ENCODE data around the gene SRPK3. TPM values are rescaled to one million over a fixed set of nuclear protein-coding genes. Genes with fewer than 3 reads are reported as not detected.

The SRPK3 gene
- polyA plus RNA-seq, 2 of the 4 experiments (the other 2 are of a cell fraction) = 0.03 TPM; not detected in 1

DNA sequence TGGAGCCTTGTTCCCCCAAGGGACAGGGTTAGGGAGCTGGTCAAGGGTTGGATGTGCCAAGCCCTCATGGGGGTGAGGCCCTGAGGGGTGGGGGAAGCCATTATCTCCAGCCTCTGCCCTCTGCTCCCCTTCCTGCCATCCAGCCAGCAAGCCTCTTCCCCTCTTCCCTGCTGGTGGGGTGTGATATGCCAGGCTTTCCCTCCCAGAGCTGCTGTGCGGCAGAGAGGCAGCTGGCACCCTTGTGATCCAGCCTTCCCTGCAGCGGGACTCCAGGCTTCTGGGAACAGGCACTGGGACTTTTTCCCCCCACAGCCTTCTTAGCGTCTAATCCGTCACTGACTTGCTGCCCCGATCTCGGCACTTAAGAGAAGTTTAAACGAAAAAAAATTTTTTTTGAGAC lies 19.9 kb downstream of the SRPK3 start (continued):
- TF ChIP-seq, protein P1, sequence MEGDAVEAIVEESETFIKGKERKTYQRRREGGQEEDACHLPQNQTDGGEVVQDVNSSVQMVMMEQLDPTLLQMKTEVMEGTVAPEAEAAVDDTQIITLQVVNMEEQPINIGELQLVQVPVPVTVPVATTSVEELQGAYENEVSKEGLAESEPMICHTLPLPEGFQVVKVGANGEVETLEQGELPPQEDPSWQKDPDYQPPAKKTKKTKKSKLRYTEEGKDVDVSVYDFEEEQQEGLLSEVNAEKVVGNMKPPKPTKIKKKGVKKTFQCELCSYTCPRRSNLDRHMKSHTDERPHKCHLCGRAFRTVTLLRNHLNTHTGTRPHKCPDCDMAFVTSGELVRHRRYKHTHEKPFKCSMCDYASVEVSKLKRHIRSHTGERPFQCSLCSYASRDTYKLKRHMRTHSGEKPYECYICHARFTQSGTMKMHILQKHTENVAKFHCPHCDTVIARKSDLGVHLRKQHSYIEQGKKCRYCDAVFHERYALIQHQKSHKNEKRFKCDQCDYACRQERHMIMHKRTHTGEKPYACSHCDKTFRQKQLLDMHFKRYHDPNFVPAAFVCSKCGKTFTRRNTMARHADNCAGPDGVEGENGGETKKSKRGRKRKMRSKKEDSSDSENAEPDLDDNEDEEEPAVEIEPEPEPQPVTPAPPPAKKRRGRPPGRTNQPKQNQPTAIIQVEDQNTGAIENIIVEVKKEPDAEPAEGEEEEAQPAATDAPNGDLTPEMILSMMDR (IDR thresholded peaks at IDR 0.05) = no peak

DNA sequence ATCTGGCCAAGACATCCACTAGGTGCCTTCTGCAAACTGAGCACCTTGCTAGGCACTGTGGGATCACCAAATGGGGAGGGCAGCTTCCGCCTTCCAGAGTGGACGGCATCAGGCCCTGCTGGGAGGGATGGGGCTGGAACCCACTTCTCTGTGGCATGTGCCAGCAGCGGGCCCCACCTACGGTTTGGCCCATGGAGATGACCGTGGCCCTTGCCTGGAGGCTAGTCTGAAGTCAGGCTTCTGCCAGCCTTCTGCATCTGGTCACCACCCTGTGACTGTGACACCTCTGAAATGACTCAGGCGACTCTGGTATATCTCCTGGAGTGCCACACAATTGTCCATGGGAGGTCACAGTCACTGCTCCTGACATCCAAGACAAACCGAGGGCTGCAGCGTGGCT lies 20.8 kb downstream of the SRPK3 start:
- H3K4me2 ChIP-seq = no peak overlapping the region
- TF ChIP-seq KDM1A (IDR thresholded peaks at IDR 0.05; ENCODE audit: low read depth) = no peak
- TF ChIP-seq, protein P2, sequence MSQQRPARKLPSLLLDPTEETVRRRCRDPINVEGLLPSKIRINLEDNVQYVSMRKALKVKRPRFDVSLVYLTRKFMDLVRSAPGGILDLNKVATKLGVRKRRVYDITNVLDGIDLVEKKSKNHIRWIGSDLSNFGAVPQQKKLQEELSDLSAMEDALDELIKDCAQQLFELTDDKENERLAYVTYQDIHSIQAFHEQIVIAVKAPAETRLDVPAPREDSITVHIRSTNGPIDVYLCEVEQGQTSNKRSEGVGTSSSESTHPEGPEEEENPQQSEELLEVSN (IDR thresholded peaks at IDR 0.05; ENCODE audit: borderline replicate concordance, low read depth) = no peak
- no peak for TF ChIP-seq NFE2L2 (conservative IDR thresholded peaks at IDR 0.05; ENCODE audit: low read length)
- TF ChIP-seq NPAS2 (CRISPR knock-in tag; IDR thresholded peaks at IDR 0.05; ENCODE audit: borderline replicate concordance) = no peak
- no peak for TF ChIP-seq RCOR1 (IDR thresholded peaks at IDR 0.05; ENCODE audit: low read depth, low read length)
- no peak for TF ChIP-seq HEYL (CRISPR knock-in tag; IDR thresholded peaks at IDR 0.05)
- no peak for TF ChIP-seq FOSB (CRISPR knock-in tag; IDR thresholded peaks at IDR 0.05)
- TF ChIP-seq, protein P3, sequence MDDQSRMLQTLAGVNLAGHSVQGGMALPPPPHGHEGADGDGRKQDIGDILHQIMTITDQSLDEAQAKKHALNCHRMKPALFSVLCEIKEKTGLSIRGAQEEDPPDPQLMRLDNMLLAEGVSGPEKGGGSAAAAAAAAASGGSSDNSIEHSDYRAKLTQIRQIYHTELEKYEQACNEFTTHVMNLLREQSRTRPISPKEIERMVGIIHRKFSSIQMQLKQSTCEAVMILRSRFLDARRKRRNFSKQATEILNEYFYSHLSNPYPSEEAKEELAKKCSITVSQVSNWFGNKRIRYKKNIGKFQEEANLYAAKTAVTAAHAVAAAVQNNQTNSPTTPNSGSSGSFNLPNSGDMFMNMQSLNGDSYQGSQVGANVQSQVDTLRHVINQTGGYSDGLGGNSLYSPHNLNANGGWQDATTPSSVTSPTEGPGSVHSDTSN (IDR thresholded peaks at IDR 0.05) = no peak
- no peak for TF ChIP-seq JUNB (IDR thresholded peaks at IDR 0.05)
- TF ChIP-seq CBX8 (IDR thresholded peaks at IDR 0.05) = no peak
- TF ChIP-seq ZSCAN20 (CRISPR knock-in tag; IDR thresholded peaks at IDR 0.05) = no peak
- no peak for TF ChIP-seq RAD21 (conservative IDR thresholded peaks at IDR 0.05 in 1 of 2, IDR thresholded peaks at IDR 0.05 in 1 of 2)
- H3K4me1 ChIP-seq = no peaks in the 10 kb centered on the region
- DNase-seq (ENCODE audit: low read depth in 1 of 2, low spot score in 1 of 2) = no peak
- H3K27ac ChIP-seq = no peak overlapping the region
- CTCF ChIA-PET = no interaction called here
- ATAC-seq = peak; percentile 22 to 36; a peak in 4 of 6 replicates
- POLR2A ChIA-PET = no interaction called here
- no peak for FAIRE-seq
- H3K9me3 ChIP-seq = no peaks in the 10 kb centered on the region
- no peak overlapping the region for H3K4me3 ChIP-seq
- WGBS (ENCODE audit: missing lambda C conversion rate) = 72% methylated on average over 4 of the region's 8 CpGs

DNA sequence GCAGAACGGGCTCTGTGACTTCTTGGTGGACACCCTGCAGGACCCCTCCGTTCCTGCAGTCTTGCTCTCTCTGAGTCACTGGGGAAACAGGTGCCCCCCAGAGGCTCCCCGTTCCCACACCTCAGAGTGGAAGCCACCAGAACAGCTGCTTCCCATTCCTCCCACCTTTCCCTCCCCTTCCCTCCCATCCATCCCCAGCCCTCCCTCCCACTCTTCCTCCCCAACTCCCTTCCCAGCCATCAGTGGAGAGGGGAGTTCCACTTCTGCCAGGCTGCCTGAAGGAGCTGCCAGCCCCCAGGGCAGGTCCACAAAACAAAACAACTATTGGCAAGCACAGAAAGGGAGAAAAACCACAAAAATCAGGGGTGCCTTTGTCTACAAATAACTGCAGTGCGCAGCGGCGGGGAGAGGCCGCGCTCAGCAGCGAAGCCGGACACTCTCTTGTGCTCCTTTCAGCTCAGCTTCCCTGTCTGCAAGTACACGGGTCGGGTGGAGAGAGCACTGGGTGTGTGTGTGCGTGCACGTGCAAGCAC lies 21.7 kb downstream of the SRPK3 start:
- no peaks in the 10 kb centered on the region for H3K9me3 ChIP-seq
- no peak for FAIRE-seq
- peak in 1 of 2 experiments; percentile 5; a peak in 3 of 6 replicates for ATAC-seq
- 74% methylated on average over 13 of the region's 14 CpGs for WGBS (ENCODE audit: missing lambda C conversion rate)
- ChIA-PET POLR2A (interaction anchor here (2.1 kb wide), 1 partner anchor 8 kb away, joined by 7 read pairs; the partner anchor contains the start of genes IDH3G and SSR4), CTCF (interaction anchor here (1.4 kb wide), 1 partner anchor 108 kb away, joined by 4 read pairs; no protein-coding TSS in a partner anchor)
- H3K4me1 ChIP-seq = no peaks in the 10 kb centered on the region
- no peak for DNase-seq (ENCODE audit: low read depth in 1 of 2, low spot score in 1 of 2)
- H3K4me2 ChIP-seq = no peak overlapping the region
- no peak overlapping the region for H3K27ac ChIP-seq
- no peak overlapping the region for H3K4me3 ChIP-seq
- TF ChIP-seq JUN (IDR thresholded peaks at IDR 0.05) = no peak
- no peak for TF ChIP-seq NR3C1 (IDR thresholded peaks at IDR 0.05)
- TF ChIP-seq RAD21 (conservative IDR thresholded peaks at IDR 0.05 in 1 of 2, IDR thresholded peaks at IDR 0.05 in 1 of 2) = no peak
- TF ChIP-seq, protein P1 (IDR thresholded peaks at IDR 0.05) = no peak
- no peak for TF ChIP-seq ZFP36 (IDR thresholded peaks at IDR 0.05; ENCODE audit: borderline replicate concordance, partially characterized antibody)
- no peak for TF ChIP-seq KDM1A (IDR thresholded peaks at IDR 0.05; ENCODE audit: low read depth)
- TF ChIP-seq, protein P4, sequence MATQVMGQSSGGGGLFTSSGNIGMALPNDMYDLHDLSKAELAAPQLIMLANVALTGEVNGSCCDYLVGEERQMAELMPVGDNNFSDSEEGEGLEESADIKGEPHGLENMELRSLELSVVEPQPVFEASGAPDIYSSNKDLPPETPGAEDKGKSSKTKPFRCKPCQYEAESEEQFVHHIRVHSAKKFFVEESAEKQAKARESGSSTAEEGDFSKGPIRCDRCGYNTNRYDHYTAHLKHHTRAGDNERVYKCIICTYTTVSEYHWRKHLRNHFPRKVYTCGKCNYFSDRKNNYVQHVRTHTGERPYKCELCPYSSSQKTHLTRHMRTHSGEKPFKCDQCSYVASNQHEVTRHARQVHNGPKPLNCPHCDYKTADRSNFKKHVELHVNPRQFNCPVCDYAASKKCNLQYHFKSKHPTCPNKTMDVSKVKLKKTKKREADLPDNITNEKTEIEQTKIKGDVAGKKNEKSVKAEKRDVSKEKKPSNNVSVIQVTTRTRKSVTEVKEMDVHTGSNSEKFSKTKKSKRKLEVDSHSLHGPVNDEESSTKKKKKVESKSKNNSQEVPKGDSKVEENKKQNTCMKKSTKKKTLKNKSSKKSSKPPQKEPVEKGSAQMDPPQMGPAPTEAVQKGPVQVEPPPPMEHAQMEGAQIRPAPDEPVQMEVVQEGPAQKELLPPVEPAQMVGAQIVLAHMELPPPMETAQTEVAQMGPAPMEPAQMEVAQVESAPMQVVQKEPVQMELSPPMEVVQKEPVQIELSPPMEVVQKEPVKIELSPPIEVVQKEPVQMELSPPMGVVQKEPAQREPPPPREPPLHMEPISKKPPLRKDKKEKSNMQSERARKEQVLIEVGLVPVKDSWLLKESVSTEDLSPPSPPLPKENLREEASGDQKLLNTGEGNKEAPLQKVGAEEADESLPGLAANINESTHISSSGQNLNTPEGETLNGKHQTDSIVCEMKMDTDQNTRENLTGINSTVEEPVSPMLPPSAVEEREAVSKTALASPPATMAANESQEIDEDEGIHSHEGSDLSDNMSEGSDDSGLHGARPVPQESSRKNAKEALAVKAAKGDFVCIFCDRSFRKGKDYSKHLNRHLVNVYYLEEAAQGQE (IDR thresholded peaks at IDR 0.05) = no peak
- TF ChIP-seq HDAC2 (IDR thresholded peaks at IDR 0.05) = no peak
- TF ChIP-seq EHF (CRISPR knock-in tag; IDR thresholded peaks at IDR 0.05) = no peak
- no peak for TF ChIP-seq MAZ (IDR thresholded peaks at IDR 0.05; ENCODE audit: borderline replicate concordance, low read depth, low read length)
- no peak for TF ChIP-seq KDM5A (IDR thresholded peaks at IDR 0.05)
- TF ChIP-seq, protein P5, sequence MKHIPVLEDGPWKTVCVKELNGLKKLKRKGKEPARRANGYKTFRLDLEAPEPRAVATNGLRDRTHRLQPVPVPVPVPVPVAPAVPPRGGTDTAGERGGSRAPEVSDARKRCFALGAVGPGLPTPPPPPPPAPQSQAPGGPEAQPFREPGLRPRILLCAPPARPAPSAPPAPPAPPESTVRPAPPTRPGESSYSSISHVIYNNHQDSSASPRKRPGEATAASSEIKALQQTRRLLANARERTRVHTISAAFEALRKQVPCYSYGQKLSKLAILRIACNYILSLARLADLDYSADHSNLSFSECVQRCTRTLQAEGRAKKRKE (CRISPR knock-in tag; IDR thresholded peaks at IDR 0.05; ENCODE audit: low read depth) = no peak
- no peak for TF ChIP-seq HOXB13 (CRISPR knock-in tag; IDR thresholded peaks at IDR 0.05; ENCODE audit: low read depth)
- no peak for TF ChIP-seq HOXB5 (CRISPR knock-in tag; IDR thresholded peaks at IDR 0.05)
- no peak for TF ChIP-seq ESRRA (IDR thresholded peaks at IDR 0.05; ENCODE audit: borderline replicate concordance, low read length)
